ENCODE measurements around the gene RIPOR3. TPM values are rescaled to one million over a fixed set of nuclear protein-coding genes. Genes with fewer than 3 reads are reported as not detected.
"Not testable (repeated sequence)": the region's sequence is repeated elsewhere in the genome, so short reads cannot be mapped to it uniquely, and the experiment has no call there.

RIPOR3 gene
- total RNA-seq, 4 donors from 2014 or later: 1.3 to 9.7 (median 3.3) TPM

DNA sequence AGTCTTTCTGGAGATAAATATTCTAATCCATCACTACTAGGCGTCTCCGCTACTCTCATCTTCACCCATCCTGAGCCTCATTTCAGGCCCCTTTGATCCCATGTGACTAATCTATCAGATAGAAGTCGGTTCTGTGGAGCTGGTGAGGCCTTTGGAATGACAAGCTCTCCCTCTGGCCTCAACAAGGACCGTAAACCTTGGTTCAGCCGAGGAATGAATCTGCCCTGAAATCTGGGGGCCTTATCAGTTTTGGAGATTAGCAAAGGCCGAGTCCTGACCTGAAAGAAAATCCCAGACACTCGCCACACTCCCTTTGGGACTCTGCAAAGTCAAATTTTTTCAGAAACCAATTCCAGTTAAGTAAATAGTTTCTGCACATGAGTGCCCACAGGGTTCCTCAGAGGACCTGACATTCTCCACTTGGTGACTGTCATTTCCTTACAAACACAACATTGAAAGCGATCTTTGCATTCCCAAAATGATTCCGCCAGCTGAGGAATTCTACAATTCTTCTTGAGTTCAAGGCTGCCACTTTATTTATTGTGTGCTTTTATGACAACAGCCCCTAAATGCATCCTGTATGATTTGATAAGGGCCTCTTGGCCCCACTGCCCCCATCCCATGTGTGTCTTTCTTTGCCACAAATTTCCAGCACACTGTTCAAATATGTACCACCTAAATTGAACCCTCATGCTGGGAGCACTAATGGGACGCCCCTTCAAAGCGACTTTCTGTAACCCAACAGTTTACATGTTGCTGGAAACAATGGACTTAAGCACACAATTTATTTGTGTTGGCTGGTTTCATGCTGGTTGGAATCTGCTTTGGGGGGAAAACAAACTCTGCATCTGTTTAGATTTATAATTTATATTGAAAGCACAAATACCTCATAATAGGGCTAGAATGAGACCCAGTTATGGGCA, 10.0 kb upstream of the RIPOR3 start:
- TF ChIP-seq, protein P1, sequence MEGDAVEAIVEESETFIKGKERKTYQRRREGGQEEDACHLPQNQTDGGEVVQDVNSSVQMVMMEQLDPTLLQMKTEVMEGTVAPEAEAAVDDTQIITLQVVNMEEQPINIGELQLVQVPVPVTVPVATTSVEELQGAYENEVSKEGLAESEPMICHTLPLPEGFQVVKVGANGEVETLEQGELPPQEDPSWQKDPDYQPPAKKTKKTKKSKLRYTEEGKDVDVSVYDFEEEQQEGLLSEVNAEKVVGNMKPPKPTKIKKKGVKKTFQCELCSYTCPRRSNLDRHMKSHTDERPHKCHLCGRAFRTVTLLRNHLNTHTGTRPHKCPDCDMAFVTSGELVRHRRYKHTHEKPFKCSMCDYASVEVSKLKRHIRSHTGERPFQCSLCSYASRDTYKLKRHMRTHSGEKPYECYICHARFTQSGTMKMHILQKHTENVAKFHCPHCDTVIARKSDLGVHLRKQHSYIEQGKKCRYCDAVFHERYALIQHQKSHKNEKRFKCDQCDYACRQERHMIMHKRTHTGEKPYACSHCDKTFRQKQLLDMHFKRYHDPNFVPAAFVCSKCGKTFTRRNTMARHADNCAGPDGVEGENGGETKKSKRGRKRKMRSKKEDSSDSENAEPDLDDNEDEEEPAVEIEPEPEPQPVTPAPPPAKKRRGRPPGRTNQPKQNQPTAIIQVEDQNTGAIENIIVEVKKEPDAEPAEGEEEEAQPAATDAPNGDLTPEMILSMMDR (IDR thresholded peaks at IDR 0.05): no peak
- TF ChIP-seq POLR2A (IDR thresholded peaks at IDR 0.05): no peak
- Histone ChIP-seq H3K27me3 (peaks cover 0 to 4% (median 0%) of the 10 kb centered on the region in 4 donors), H3K4me3 (no peak overlapping the region), H3K27ac (no peak overlapping the region), H3K4me1 (no peaks in the 10 kb centered on the region), H3K9me3 (no peaks in the 10 kb centered on the region), H3K36me3 (no peaks in the 10 kb centered on the region)
- DNase-seq: no peak
- WGBS, 2 donors: 76 to 80% methylated on average over 11 of the region's 11 CpGs
- intact Hi-C loops (cut with DNase I): no loop called here

DNA sequence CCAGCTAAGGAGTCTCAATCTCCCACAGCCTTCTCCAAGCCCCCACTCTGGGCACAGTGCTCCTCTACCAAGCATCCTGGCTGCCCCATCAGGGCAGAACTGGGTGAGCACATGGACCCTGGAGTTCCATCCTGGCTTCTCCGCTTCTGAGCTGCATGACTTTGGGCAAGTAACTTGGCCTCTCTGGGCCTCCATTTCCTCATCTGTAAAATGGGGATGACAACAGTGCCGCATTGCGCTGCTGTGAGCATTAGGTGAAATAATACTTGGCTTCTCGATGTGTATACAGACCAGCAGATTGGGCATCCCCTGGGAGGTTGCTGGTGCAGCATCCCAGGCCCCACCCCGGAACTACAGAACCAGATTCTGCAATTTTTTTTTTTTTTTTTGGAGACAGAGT, 8.3 kb upstream of the RIPOR3 start:
- no peak for TF ChIP-seq POLR2A (IDR thresholded peaks at IDR 0.05)
- TF ChIP-seq, protein P1 (IDR thresholded peaks at IDR 0.05): no peak

DNA sequence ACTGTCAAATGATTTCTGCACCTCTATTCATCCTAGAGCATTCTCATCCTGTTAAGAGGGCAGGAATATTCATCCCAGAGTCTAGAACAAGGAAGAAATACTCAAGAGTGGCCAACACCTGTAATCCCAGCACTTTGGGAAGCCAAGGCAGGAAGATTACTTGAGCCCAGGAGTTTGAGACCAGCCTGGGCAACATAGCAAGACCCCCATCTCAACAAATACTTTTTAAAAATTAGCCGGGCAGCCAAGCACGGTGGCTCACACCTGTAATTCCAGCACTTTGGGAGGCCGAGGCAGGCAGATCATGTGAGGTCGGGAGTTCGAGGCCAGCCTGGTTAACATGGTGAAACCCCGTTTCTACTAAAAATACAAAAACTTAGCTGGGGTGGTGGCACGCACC, 6.9 kb upstream of the RIPOR3 start:
- DNase-seq; H3K36me3 ChIP-seq; H3K4me1 ChIP-seq; H3K9me3 ChIP-seq; intact Hi-C loops (cut with DNase I); H3K27ac ChIP-seq; H3K4me3 ChIP-seq: not testable (repeated sequence)
- peaks cover 0 to 11% (median 0%) of the 10 kb centered on the region in 4 donors for H3K27me3 ChIP-seq
- WGBS, 2 donors: 92 to 98% methylated on average over 7 of the region's 7 CpGs

More for the DNA sequence above, 8.3 kb upstream of the RIPOR3 start:
- H3K36me3 ChIP-seq: no peaks in the 10 kb centered on the region
- H3K9me3 ChIP-seq: no peaks in the 10 kb centered on the region
- WGBS, 2 donors: 90 to 95% methylated on average over 5 of the region's 5 CpGs
- intact Hi-C loops (cut with DNase I): no loop called here
- H3K4me3 ChIP-seq: no peak overlapping the region
- DNase-seq: no peak
- no peak overlapping the region for H3K27ac ChIP-seq
- H3K4me1 ChIP-seq: peaks cover 0 to 5% (median 0%) of the 10 kb centered on the region in 3 donors
- H3K27me3 ChIP-seq: peaks cover 0 to 3% (median 0%) of the 10 kb centered on the region in 4 donors

DNA sequence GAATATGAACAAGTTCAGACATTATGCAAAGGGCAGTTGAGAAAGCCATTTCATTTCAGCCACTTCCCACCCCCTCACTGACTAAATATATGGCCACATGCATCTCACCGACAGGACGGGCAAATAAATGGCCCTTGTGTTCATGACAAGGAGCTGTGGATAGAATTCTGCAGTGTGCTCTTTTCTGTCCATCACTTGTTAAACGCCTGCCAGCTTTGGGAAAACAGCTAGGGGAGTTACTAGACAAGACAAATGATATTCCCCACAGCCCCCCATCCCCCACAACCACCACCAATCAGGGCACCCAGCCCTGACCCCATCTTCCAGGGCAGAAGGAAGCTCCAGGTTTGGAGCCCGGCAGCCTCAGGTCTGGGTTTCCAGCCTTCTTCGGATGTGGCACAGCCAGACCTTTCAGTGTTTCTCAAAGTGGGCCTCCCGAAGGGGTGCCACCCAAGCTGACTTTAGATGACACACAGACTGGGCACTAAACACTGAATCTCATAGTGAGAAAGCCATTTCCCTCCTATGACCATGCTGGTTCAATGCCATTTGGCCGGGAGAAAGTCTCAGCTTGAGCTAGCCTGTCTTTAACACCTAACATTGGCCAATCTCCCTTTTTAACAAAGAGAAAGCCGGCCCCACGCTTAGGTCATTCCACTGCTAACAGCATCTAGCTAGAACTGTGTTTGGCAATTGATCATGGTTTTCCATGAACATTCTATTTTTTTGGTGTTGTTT, 4.0 kb upstream of the RIPOR3 start:
- TF ChIP-seq, protein P1 (IDR thresholded peaks at IDR 0.05): no peak
- no peak for TF ChIP-seq POLR2A (IDR thresholded peaks at IDR 0.05)
- Histone ChIP-seq H3K27ac (peak overlapping the region in 2 of 4 donors; percentile 36 to 51), H3K4me1 (peaks cover 0 to 24% (median 3%) of the 10 kb centered on the region in 3 donors), H3K9me3 (no peaks in the 10 kb centered on the region), H3K36me3 (no peaks in the 10 kb centered on the region), H3K27me3 (peaks cover 0 to 40% (median 0%) of the 10 kb centered on the region in 4 donors), H3K4me3 (no peak overlapping the region)
- WGBS, 2 donors: 50 to 55% methylated on average over 6 of the region's 9 CpGs
- intact Hi-C loops (cut with DNase I): no loop called here
- no peak for DNase-seq

DNA sequence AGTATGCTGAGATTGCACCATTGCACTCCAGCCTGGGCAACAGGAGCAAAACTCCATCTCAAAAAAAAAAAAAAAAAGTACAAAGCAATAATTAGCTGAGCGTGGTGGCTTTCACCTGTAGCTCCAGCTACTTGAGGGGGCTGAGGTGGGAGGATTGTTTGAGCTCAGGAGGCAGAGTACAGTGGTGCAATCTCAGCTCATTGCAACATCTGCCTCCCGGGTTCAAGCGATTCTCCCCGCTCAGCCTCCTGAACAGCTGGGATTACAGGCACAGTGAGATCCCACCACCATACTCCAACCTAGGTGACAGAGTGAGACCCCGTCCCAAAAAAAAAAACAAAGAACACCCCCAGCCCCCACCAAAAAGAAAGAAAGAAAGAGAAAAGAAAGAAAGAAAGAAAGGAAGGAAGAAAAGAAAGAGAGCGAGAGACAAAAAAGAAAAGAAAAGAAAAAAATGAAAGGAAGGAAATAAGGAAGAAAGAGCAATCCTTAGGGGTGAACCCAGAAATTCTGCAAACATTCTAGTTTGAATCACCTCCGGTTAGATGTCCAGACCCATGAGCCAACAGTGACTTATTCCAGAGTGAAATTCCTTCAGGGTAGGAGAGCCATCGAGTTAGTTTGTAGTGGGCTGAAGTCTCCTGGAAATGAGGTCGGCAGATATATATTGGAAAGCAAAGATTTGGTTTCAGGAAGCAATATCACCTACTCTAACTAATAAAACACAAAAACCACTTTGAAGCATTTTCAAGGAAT, 3.2 kb upstream of the RIPOR3 start:
- 50 to 75% methylated on average over 3 to 7 of the region's 9 CpGs for WGBS, 2 donors
- intact Hi-C loops (cut with DNase I): no loop called here
- H3K36me3 ChIP-seq: no peaks in the 10 kb centered on the region
- H3K4me1 ChIP-seq: peaks cover 0 to 32% (median 3%) of the 10 kb centered on the region in 3 donors
- no peak for DNase-seq
- H3K4me3 ChIP-seq: no peak overlapping the region
- peak overlapping the region in 2 of 4 donors; percentile 36 to 51 for H3K27ac ChIP-seq
- no peaks in the 10 kb centered on the region for H3K9me3 ChIP-seq
- peaks cover 0 to 48% (median 0%) of the 10 kb centered on the region in 4 donors for H3K27me3 ChIP-seq
- TF ChIP-seq, protein P1 (IDR thresholded peaks at IDR 0.05): no peak
- no peak for TF ChIP-seq POLR2A (IDR thresholded peaks at IDR 0.05)
